GM18511 (cell line): ENCODE results near the gene ADCY4.
"Not testable (repeated sequence)": the region's sequence is repeated elsewhere in the genome, so short reads cannot be mapped to it uniquely, and the experiment has no call there.

ENCODE experiments used
- ATAC-seq: cut with Tn5 transposase; IDR thresholded peaks from one replicate; pipeline ENCODE4 v1.9.1; 2021; ENCODE audit warnings: mild to moderate bottlenecking, moderate library complexity; ENCODE audit not compliant: unreplicated experiment

Gene ADCY4

GRCh38 chr14:24340606-24341005, 5.7 kb upstream of the ADCY4 start:
- no peak for ATAC-seq

- ATAC-seq, result peak; percentile 89
These were observed 4.6 kb upstream of the ADCY4 start, which contains the start of gene RIPK3 for GRCh38 chr14:24339284-24340151. TSS of gene RIPK3 (minus strand) at chr14:24339991. CDS start at chr14:24339826, 165 bp downstream.

GRCh38 chr14:24338843-24339242, 4.0 kb upstream of the ADCY4 start:
- ATAC-seq, result no peak

GRCh38 chr14:24337824-24338175, 2.9 kb upstream of the ADCY4 start:
- no peak for ATAC-seq

GRCh38 chr14:24337144-24337823, 2.4 kb upstream of the ADCY4 start:
- no peak for ATAC-seq

GRCh38 chr14:24335461-24336171, 745 bp upstream of the ADCY4 start:
- no peak for ATAC-seq

GRCh38 chr14:24332268-24332993, 2.4 kb downstream of the ADCY4 start:
- peak; percentile 90 for ATAC-seq

- no peak for ATAC-seq
These were observed 3.1 kb downstream of the ADCY4 start for GRCh38 chr14:24331731-24332267.

GRCh38 chr14:24330973-24331674, 3.7 kb downstream of the ADCY4 start:
- no peak for ATAC-seq

- no peak for ATAC-seq
These were observed 5.1 kb downstream of the ADCY4 start for GRCh38 chr14:24329736-24330135.

GRCh38 chr14:24329073-24329663, 5.7 kb downstream of the ADCY4 start:
- no peak for ATAC-seq

- ATAC-seq, result not testable (repeated sequence)
These were observed 7.0 kb downstream of the ADCY4 start for GRCh38 chr14:24327914-24328313.

- no peak for ATAC-seq
These were observed 7.6 kb downstream of the ADCY4 start for GRCh38 chr14:24327303-24327702.

GRCh38 chr14:24325963-24326362, 8.9 kb downstream of the ADCY4 start:
- ATAC-seq, result no peak

GRCh38 chr14:24325041-24325530, 9.8 kb downstream of the ADCY4 start:
- no peak for ATAC-seq

- ATAC-seq, result no peak
These were observed 10.8 kb downstream of the ADCY4 start for GRCh38 chr14:24324024-24324423.

- ATAC-seq, result no peak
These were observed 11.5 kb downstream of the ADCY4 start for GRCh38 chr14:24323341-24323740.

GRCh38 chr14:24322672-24323071, 12.2 kb downstream of the ADCY4 start:
- ATAC-seq, result no peak

GRCh38 chr14:24321212-24321975, 13.5 kb downstream of the ADCY4 start:
- ATAC-seq, result no peak
